ENCODE data around the gene SPON1. TPM values are rescaled to one million over a fixed set of nuclear protein-coding genes. Genes with fewer than 3 reads are reported as not detected.

Gene SPON1
- total RNA-seq, 1 experiment from 2014 or later = 0.20 TPM

DNA sequence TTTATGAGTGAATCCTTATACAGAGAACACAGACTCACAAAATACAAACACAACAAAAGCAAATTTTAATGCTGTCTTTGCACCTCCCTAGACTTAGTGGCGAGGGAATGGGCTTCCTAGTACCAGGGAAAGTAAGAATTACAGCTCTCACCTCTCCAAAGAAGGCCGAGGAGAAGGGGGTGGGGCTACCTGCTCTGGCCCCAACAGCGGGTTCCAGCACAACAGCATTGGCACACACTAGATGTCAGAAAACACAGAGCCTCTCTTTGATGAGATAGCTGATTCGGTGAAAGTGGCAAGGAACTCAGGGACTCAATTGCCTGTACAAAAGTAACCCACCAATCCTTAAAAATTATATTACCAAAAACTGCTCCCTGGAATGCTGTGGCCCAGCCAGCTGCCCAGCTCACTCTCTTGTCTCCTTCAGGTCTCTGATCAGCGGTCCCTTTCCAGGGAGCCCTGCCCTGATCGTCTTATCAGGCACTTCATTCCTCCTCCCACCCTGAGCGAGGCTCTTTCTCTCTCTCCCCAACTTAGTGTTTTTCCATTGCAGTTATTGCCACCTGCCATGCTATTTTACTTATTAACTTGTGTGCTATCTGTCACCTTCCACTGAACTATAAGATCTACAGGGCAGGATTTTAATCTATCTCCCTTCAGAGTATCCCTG lies 30.7 kb downstream of the SPON1 start:
- no peak overlapping the region for H2BK120ac ChIP-seq (ENCODE audit: low read depth, low read length, poor library complexity, severe bottlenecking)
- no peak overlapping the region for H2BK12ac ChIP-seq (ENCODE audit: insufficient read length, low read depth, low read length)
- H2BK5ac ChIP-seq (ENCODE audit: insufficient read length, low read length) = no peak overlapping the region
- Mint-ChIP-seq H3K27me3 (ENCODE audit: low read depth) (peaks cover 2% of the 10 kb centered on the region; the same call in 1 of the 2 replicates), H3K27ac (no peak overlapping the region), H3K4me3 (no peak overlapping the region), H3K4me1 (0 out of 4 replicates have a peak, but pooled peaks cover 0 to 3% of the 10 kb centered on the region in 2 experiments), H3K9me3 (no peaks in the 10 kb centered on the region), H3K36me3 (ENCODE audit: insufficient read depth in 1 of 3, low read depth in 3 of 3) (no peaks in the 10 kb centered on the region)
- H3K4ac ChIP-seq (ENCODE audit: low read depth, low read length) = no peak overlapping the region
- H3K56ac ChIP-seq (ENCODE audit: insufficient read length, low read depth, low read length) = no peak overlapping the region
- H3K27ac ChIP-seq (ENCODE audit: insufficient read length, low read depth, low read length) = no peak overlapping the region
- no peak overlapping the region for H3K4me2 ChIP-seq (ENCODE audit: insufficient read depth, insufficient read length, low read length)
- no peak overlapping the region for H2AFZ ChIP-seq (ENCODE audit: low read length)
- H2AK5ac ChIP-seq (ENCODE audit: insufficient read length, low read length) = no peak overlapping the region
- no peak overlapping the region for H4K5ac ChIP-seq (ENCODE audit: insufficient read length, low read depth, low read length)
- H3K9ac ChIP-seq (ENCODE audit: extremely low read depth, insufficient read length, low read length) = no peak overlapping the region
- no peaks in the 10 kb centered on the region for H3K9me3 ChIP-seq (ENCODE audit: control insufficient read depth, low read depth, low read length)
- no peak overlapping the region for H4K8ac ChIP-seq (replicated peaks; ENCODE audit: insufficient read length, low read depth, low read length)
- DNase-seq = no peak
- no peak overlapping the region for H4K91ac ChIP-seq (ENCODE audit: insufficient read length, low read depth, low read length)
- H3K4me1 ChIP-seq (ENCODE audit: insufficient read depth, low read length) = no peaks in the 10 kb centered on the region
- no peak overlapping the region for H3K14ac ChIP-seq (ENCODE audit: insufficient read depth, low read length)
- no CpG with 5 or more reads among the region's 7 CpGs for WGBS (ENCODE audit: extremely low coverage, insufficient read length, low lambda C conversion rate)
- no peaks in the 10 kb centered on the region for H3K79me1 ChIP-seq (ENCODE audit: insufficient read depth, low read depth, low read length, poor library complexity, severe bottlenecking)
- H3T11ph ChIP-seq (ENCODE audit: low read length) = no peak overlapping the region
- H3K79me2 ChIP-seq (ENCODE audit: insufficient read depth, low read length) = no peaks in the 10 kb centered on the region
- H3K23ac ChIP-seq (ENCODE audit: insufficient read length, low read depth, low read length) = no peak overlapping the region
- H3K23me2 ChIP-seq (ENCODE audit: insufficient read length, low read depth, low read length, poor library complexity, severe bottlenecking) = no peaks in the 10 kb centered on the region
- TF ChIP-seq, protein P1, sequence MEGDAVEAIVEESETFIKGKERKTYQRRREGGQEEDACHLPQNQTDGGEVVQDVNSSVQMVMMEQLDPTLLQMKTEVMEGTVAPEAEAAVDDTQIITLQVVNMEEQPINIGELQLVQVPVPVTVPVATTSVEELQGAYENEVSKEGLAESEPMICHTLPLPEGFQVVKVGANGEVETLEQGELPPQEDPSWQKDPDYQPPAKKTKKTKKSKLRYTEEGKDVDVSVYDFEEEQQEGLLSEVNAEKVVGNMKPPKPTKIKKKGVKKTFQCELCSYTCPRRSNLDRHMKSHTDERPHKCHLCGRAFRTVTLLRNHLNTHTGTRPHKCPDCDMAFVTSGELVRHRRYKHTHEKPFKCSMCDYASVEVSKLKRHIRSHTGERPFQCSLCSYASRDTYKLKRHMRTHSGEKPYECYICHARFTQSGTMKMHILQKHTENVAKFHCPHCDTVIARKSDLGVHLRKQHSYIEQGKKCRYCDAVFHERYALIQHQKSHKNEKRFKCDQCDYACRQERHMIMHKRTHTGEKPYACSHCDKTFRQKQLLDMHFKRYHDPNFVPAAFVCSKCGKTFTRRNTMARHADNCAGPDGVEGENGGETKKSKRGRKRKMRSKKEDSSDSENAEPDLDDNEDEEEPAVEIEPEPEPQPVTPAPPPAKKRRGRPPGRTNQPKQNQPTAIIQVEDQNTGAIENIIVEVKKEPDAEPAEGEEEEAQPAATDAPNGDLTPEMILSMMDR (conservative IDR thresholded peaks at IDR 0.05) = no peak
- no peaks in the 10 kb centered on the region for H4K20me1 ChIP-seq (ENCODE audit: control insufficient read depth, insufficient read depth, insufficient read length)
- H2BK20ac ChIP-seq (ENCODE audit: low read depth, low read length, poor library complexity, severe bottlenecking) = no peak overlapping the region
- no peak overlapping the region for H3K18ac ChIP-seq (ENCODE audit: insufficient read length, low read depth, low read length)
- H3K27me3 ChIP-seq (ENCODE audit: insufficient read depth, low read length) = no peaks in the 10 kb centered on the region
- no peak overlapping the region for H2BK15ac ChIP-seq (ENCODE audit: low read depth, low read length)

All from H9 (cell line).